ENCODE measurements around the gene SEC14L2.

DNA sequence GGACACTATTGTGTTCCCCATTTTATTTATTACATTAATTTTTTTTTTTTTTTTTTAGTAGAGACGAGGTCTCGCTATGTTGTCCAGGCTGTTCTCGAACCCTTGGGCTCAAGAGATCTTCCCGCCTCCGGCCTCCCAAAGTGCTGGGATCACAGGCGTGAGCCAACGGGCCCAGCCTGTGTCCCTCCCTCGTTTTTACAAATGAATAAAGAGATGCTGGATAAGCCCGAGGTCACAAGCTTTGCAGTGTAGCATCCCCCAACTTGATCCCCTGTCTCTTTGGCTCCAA lies 28.5 kb downstream of the SEC14L2 start:
- TF ChIP-seq, protein P1, sequence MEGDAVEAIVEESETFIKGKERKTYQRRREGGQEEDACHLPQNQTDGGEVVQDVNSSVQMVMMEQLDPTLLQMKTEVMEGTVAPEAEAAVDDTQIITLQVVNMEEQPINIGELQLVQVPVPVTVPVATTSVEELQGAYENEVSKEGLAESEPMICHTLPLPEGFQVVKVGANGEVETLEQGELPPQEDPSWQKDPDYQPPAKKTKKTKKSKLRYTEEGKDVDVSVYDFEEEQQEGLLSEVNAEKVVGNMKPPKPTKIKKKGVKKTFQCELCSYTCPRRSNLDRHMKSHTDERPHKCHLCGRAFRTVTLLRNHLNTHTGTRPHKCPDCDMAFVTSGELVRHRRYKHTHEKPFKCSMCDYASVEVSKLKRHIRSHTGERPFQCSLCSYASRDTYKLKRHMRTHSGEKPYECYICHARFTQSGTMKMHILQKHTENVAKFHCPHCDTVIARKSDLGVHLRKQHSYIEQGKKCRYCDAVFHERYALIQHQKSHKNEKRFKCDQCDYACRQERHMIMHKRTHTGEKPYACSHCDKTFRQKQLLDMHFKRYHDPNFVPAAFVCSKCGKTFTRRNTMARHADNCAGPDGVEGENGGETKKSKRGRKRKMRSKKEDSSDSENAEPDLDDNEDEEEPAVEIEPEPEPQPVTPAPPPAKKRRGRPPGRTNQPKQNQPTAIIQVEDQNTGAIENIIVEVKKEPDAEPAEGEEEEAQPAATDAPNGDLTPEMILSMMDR (IDR thresholded peaks at IDR 0.05): no peak
- no peak for TF ChIP-seq POLR2A (IDR thresholded peaks at IDR 0.05)

Measured in lower leg skin (tissue), 3 donors.